Occipital lobe (tissue), 2 donors: ENCODE measurements around the gene CFAP69. TPM values are rescaled to one million over a fixed set of nuclear protein-coding genes. Genes with fewer than 3 reads are reported as not detected.

Experiments used
- DNase-seq: peaks from one replicate; lab custom pipeline; 2025; lab: John Stamatoyannopoulos, UW
- total RNA-seq: library from RNA; depleted of rRNA; stranded (reverse); fragments of >200 nt; gene quantifications from one replicate; pipeline ENCODE4 v1.2.3, GENCODE V29; 2014

CFAP69 gene, protein sequence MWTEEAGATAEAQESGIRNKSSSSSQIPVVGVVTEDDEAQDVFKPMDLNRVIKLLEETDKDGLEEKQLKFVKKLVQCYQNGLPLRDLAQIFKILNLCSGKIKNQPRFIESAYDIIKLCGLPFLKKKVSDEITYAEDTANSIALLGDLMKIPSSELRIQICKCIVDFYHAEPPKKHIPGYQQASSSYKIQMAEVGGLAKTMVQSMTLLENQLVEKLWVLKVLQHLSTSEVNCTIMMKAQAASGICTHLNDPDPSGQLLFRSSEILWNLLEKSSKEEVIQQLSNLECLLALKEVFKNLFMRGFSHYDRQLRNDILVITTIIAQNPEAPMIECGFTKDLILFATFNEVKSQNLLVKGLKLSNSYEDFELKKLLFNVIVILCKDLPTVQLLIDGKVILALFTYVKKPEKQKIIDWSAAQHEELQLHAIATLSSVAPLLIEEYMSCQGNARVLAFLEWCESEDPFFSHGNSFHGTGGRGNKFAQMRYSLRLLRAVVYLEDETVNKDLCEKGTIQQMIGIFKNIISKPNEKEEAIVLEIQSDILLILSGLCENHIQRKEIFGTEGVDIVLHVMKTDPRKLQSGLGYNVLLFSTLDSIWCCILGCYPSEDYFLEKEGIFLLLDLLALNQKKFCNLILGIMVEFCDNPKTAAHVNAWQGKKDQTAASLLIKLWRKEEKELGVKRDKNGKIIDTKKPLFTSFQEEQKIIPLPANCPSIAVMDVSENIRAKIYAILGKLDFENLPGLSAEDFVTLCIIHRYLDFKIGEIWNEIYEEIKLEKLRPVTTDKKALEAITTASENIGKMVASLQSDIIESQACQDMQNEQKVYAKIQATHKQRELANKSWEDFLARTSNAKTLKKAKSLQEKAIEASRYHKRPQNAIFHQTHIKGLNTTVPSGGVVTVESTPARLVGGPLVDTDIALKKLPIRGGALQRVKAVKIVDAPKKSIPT
- total RNA-seq, result 6.2 TPM

GRCh38 chr7:90244909-90245851, at the start of gene CFAP69:
TSS of gene CFAP69 (plus strand) at chr7:90245174. CDS start at chr7:90245425, 251 bp downstream.
- DNase-seq, result peak; percentile 82

DNA sequence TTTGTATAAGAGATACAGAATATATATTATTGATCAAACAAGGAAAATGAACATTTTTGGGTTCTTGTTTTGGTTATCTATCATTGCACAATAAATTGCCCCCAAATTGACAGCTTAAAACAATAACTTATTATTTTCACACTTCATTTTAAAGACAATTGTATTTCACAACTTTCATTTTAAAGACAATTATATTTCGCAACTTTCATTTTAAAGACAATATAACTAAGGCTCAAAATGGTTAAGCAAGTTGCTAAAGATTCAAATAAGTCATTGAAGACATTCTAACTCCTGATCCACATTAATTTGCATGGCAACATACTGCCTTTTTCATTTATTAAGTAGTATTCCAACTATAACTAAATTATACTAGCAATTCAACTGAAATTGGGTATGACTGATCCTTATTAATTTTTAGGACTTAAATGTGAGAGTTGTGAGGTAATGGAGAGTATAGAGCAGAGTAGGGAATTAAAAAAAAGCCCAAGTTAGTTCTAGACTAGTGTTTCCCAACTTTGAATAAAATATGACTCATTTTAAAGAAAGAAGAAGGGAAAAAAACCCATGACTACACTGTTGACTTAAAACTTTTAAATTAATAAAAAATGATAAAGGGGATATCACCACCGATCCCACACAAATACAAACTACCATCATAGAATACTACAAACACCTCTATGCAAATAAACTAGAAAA, 43.3 kb upstream of the CFAP69 start:
- DNase-seq, result no peak

GRCh38 chr7:90207956-90208355, 37.0 kb upstream of the CFAP69 start:
- DNase-seq, result no peak

- DNase-seq, result no peak
Measured at GRCh38 chr7:90209776-90210175, 35.2 kb upstream of the CFAP69 start.

DNA sequence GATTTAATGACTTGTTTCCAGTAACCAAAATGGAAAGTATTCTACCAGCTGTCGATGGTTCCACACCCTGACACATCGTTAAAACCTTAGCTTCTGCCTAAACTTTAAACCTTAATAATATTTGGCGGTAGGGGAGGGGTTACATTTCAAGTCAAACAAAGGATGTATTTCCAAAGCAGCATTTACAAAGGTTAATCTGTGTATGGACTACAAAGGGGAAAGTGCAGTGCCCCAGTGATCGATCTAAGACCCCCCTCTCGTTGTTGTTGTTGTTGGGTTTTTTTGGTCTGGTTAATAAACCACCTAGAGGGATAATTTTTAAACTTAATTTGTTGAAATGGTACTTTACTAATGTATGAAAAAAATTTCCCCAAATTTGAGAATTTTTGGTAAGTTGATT, 34.5 kb upstream of the CFAP69 start:
- DNase-seq, result no peak

DNA sequence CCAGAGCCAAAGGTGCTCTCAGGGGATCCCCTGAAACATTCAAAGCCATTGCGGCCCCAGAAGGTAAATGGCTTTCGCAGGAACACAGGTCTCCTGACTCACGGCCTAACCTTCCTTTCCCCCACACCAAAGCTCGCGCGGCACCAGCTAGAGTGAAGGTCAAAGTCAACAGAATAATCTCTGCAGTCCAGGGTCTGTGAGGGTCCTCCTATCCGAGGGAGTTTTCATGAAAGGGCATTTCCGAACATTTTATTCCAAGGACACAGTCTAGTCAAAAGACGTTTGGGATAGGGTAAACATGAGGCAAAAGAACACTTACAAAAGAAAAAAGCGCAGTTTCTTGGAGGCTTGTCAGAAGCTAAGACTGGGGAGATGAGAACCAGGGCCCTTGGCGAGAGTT, 34.0 kb upstream of the CFAP69 start:
- DNase-seq, result peak; percentile 3

DNA sequence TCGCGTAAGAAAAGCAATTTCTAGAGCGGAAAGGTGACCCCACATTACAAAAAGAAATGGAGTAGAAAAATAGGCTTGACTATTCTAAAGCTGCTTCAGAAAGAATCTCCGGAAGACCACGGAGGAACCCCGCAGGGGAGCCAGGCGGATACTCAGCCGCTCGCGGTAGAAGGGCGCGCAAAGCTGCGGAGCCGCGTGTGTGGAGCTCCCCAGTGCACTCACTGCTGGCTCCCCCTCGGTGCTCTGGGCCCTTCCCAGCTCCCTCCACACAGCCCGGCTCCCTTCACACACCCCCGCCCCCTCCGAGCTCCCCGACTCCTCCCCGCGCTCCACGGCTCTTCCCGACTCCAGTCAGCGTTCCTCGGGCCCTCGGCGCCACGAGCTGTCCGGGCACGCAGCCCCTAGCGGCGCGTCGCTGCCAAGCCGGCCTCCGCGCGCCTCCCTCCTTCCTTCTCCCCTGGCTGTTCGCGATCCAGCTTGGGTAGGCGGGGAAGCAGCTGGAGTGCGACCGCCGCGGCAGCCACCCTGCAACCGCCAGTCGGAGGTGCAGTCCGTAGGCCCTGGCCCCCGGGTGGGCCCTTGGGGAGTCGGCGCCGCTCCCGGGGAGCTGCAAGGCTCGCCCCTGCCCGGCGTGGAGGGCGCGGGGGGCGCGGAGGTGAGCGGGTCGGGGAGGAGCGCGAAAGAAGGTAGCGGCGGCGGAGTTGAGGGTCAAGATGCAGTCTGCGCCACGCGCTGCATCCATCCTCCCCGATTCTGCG, 33.4 kb upstream of the CFAP69 start, which contains the start of gene STEAP2:
TSS of gene STEAP2 (plus strand) at position 350 of the 758 bp plus-strand sequence. CDS start 13,343 bp downstream, outside the sequence.
- peak; percentile 89 for DNase-seq

GRCh38 chr7:90212149-90212495, 32.9 kb upstream of the CFAP69 start:
- no peak for DNase-seq

- no peak for DNase-seq
Measured at GRCh38 chr7:90213521-90213920, 31.5 kb upstream of the CFAP69 start.

GRCh38 chr7:90216080-90216674, 28.8 kb upstream of the CFAP69 start:
- DNase-seq, result no peak

GRCh38 chr7:90216771-90217170, 28.2 kb upstream of the CFAP69 start:
- no peak for DNase-seq

- no peak for DNase-seq
Measured at GRCh38 chr7:90222390-90222789, 22.6 kb upstream of the CFAP69 start.

- no peak for DNase-seq
Measured at GRCh38 chr7:90222811-90223725, 21.9 kb upstream of the CFAP69 start.

DNA sequence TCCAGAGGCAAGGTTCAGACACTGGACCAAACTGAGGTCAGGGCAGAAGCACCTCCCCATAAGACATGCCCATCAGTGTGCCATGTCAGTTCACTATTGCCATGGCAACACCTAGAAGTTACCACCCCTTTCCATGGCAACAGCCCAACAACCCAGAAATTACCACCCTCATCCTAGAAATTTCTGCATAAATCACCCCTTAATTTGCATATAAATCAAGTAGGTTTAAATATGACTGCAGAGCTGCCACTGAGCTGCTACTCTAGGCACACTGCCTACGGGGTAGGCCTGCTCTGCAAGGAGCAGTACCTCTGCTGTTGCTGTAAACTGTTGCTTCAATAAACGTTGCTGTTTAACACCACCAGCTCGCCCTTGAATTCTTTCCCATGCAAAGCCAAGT, 20.8 kb upstream of the CFAP69 start:
- peak; percentile 5 for DNase-seq

DNA sequence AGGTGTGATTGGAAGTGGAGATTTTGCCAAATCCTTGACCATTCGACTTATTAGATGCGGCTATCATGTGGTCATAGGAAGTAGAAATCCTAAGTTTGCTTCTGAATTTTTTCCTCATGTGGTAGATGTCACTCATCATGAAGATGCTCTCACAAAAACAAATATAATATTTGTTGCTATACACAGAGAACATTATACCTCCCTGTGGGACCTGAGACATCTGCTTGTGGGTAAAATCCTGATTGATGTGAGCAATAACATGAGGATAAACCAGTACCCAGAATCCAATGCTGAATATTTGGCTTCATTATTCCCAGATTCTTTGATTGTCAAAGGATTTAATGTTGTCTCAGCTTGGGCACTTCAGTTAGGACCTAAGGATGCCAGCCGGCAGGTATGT, 19.8 kb upstream of the CFAP69 start:
- DNase-seq, result no peak

DNA sequence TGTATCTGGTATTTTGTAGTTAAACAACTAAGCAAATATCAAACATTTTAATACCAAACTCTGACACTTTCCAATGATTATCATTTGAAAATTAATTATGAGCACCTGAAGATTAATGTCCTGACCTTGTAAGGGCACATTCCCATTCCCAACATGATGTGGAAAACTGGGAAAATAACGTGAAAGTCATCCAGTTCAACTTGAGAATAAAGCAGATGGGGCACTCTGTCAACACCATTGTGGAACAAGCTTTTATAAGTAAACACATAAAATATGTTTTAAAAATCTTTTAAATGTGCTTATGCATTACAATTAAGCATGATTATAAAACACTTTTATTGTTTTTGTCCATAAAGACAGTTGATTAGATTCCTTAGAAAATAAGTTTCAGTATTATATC, 19.4 kb upstream of the CFAP69 start:
- DNase-seq, result no peak

DNA sequence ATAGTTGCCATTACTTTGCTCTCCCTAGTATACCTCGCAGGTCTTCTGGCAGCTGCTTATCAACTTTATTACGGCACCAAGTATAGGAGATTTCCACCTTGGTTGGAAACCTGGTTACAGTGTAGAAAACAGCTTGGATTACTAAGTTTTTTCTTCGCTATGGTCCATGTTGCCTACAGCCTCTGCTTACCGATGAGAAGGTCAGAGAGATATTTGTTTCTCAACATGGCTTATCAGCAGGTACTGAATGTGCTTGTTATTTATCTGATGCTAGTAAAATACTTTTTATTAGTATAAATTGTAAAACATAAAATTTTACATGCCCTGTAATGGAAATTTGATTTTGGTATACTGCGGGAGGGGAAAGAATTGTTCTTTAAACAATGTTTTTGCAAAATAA, 17.7 kb upstream of the CFAP69 start:
- DNase-seq, result no peak

DNA sequence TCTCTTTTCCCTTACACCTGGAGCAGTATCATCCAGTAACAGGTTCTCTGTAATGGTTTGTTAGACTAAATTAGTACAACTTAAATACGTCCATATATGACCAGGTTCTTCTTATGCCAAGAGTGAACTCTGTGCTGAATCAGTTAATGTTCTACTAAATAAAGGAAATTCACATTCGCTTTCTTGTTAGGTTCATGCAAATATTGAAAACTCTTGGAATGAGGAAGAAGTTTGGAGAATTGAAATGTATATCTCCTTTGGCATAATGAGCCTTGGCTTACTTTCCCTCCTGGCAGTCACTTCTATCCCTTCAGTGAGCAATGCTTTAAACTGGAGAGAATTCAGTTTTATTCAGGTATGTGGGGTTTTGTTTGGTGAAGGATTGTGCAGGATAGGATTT, 15.3 kb upstream of the CFAP69 start:
- DNase-seq, result no peak
